ENCODE results near the gene SSTR4.

SSTR4 gene

DNA sequence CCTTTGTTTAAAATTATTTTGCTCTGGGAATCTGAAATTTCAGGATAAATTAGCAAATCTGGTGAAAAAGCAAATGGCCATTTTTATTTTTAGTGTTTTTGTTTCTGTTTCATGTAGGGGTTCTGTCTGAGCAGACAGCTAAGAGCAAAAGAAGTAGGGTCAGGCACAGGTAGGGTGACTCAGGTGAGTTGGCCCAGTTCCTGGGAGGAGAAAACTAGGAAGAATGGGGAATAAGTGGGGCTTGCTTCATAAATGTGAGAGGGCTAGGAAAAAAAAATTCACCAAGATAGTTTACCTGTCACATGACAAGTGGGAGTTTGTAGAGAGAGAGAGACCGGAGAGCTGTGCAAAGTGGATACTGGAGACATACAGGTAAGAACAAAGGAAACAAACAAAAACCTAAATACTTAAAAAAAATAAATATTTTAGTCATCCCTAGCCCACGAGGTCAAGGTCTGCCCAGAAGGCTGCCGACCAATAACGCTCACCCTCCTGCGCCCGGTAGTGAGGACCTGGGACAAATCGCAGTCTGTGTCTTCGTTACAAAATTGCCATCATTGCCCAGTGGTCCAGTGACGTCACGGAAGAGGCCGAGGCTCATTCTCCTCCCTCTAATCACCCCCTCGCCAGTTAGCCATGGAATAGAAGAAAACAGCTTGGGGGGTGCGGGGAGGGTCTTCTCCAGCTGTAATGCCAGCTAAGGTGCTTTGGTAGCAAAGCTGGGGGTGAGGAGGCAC lies 12.1 kb downstream of the SSTR4 start:
- no peak overlapping the region for H3K9ac ChIP-seq (ENCODE audit: low read depth, low read length, poor library complexity, severe bottlenecking)

DNA sequence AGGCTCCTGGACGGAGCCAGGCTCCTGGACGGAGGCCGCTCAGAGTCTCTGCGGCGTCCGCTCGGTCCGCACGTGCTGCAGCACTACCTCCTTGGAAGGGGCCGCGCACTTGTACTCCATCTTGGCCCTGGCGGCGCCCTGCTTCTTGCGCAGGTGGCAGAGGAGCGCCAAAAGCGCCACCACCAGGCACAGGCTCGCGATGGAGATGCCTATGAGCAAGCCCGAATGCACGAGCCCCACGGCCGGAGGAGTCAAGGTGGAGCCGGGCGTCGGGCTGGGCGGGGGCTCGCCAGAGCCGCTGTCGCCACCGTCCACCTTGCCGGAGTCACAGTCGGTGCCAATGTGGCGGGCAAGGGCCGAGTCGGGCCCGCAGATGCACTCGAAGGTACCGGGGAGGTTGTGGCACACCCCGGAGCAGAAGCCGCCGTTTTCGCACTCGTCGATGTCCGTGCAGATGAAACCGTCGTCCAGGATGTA lies 12.7 kb downstream of the SSTR4 start:
- Histone ChIP-seq H4K20me1 (ENCODE audit: insufficient read depth, low read length, poor library complexity, severe bottlenecking) (no peaks in the 10 kb centered on the region), H3K9me2 (replicated peaks; ENCODE audit: low read depth, low read length) (no peaks in the 10 kb centered on the region), H3K27me3 (ENCODE audit: insufficient read depth, low read length, poor library complexity, severe bottlenecking) (peaks cover 48% of the 10 kb centered on the region), H2AFZ (ENCODE audit: low read length) (no peak overlapping the region), H3F3A (ENCODE audit: low read depth) (no peaks in the 10 kb centered on the region), H3K36me3 (ENCODE audit: insufficient read depth, low read length) (no peaks in the 10 kb centered on the region), H3K4me2 (ENCODE audit: low read depth, low read length, poor library complexity, severe bottlenecking) (no peak overlapping the region), H3K4me3 (ENCODE audit: low read length, poor library complexity, severe bottlenecking) (no peak overlapping the region), H3K9me3 (ENCODE audit: insufficient read depth, low read depth, low read length) (no peaks in the 10 kb centered on the region), H3K4me1 (ENCODE audit: insufficient read depth, low read length, poor library complexity, severe bottlenecking) (peaks cover 13% of the 10 kb centered on the region), H3K79me2 (ENCODE audit: insufficient read depth, low read length) (no peaks in the 10 kb centered on the region), H3K9ac (ENCODE audit: low read depth, low read length, poor library complexity, severe bottlenecking) (no peak overlapping the region)
- TF ChIP-seq, protein P1, sequence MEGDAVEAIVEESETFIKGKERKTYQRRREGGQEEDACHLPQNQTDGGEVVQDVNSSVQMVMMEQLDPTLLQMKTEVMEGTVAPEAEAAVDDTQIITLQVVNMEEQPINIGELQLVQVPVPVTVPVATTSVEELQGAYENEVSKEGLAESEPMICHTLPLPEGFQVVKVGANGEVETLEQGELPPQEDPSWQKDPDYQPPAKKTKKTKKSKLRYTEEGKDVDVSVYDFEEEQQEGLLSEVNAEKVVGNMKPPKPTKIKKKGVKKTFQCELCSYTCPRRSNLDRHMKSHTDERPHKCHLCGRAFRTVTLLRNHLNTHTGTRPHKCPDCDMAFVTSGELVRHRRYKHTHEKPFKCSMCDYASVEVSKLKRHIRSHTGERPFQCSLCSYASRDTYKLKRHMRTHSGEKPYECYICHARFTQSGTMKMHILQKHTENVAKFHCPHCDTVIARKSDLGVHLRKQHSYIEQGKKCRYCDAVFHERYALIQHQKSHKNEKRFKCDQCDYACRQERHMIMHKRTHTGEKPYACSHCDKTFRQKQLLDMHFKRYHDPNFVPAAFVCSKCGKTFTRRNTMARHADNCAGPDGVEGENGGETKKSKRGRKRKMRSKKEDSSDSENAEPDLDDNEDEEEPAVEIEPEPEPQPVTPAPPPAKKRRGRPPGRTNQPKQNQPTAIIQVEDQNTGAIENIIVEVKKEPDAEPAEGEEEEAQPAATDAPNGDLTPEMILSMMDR (conservative IDR thresholded peaks at IDR 0.05; ENCODE audit: low read length): no peak
- TF ChIP-seq EZH2phosphoT487 (IDR thresholded peaks at IDR 0.05; ENCODE audit: borderline replicate concordance): no peak

More for the DNA sequence above, 12.1 kb downstream of the SSTR4 start:
- Histone ChIP-seq H3K4me1 (ENCODE audit: insufficient read depth, low read length, poor library complexity, severe bottlenecking) (peaks cover 13% of the 10 kb centered on the region), H3F3A (ENCODE audit: low read depth) (no peaks in the 10 kb centered on the region), H3K36me3 (ENCODE audit: insufficient read depth, low read length) (no peaks in the 10 kb centered on the region), H3K4me3 (ENCODE audit: low read length, poor library complexity, severe bottlenecking) (no peak overlapping the region), H3K9me2 (replicated peaks; ENCODE audit: low read depth, low read length) (no peaks in the 10 kb centered on the region), H3K79me2 (ENCODE audit: insufficient read depth, low read length) (no peaks in the 10 kb centered on the region), H3K4me2 (ENCODE audit: low read depth, low read length, poor library complexity, severe bottlenecking) (no peak overlapping the region), H3K27me3 (ENCODE audit: insufficient read depth, low read length, poor library complexity, severe bottlenecking) (peaks cover 48% of the 10 kb centered on the region), H4K20me1 (ENCODE audit: insufficient read depth, low read length, poor library complexity, severe bottlenecking) (no peaks in the 10 kb centered on the region), H3K9me3 (ENCODE audit: insufficient read depth, low read depth, low read length) (no peaks in the 10 kb centered on the region), H2AFZ (ENCODE audit: low read length) (no peak overlapping the region)
- TF ChIP-seq EZH2phosphoT487 (IDR thresholded peaks at IDR 0.05; ENCODE audit: borderline replicate concordance): no peak
- TF ChIP-seq, protein P1 (conservative IDR thresholded peaks at IDR 0.05; ENCODE audit: low read length): no peak

DNA sequence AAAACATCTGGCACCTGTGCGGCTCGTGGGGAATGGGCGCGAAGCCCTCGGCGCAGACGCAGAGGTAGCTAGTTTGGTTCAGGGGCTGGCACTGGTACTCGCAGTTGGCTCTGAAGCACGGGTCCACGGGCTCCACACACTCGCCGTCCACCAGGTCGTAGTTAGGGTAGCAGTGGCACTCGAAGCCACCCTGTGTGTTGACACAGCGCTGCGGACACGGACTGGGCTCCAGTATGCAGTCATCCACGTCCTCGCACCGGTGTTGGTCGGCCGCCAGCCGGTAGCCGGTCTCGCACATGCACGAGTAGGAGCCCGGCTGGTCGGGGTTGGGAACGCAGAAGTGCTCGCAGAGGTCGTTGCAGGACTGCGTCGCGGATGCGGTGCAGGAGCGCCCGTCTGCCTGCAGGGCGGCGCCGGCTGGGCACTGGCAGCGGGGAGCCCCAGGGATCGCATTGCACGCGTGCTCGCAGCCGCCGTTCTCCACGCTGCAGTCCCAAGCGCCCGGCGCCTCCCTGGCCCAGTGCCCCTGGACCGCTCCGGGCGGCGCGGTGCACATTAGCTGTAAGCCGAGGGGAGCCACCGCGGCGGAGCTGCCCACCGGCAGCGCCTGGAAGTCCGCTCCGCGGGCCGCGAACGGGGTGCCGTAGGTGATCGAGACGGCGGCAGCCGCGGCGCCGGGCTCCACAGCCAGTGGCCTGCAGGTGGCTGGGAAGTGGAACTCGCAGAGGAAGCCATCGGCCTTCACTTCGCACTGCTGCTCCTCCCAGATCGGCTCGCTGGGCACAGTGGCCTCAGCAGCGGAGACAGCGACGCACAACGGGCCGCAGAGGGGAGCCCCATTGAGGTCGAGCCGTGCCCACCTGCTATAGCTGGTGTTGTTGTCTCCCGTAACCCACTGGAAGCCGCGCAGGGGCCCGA lies 13.4 kb downstream of the SSTR4 start:
- Histone ChIP-seq H3K4me1 (ENCODE audit: insufficient read depth, low read length, poor library complexity, severe bottlenecking) (peaks cover 13% of the 10 kb centered on the region), H3K79me2 (ENCODE audit: insufficient read depth, low read length) (no peaks in the 10 kb centered on the region), H3K27me3 (ENCODE audit: insufficient read depth, low read length, poor library complexity, severe bottlenecking) (peaks cover 48% of the 10 kb centered on the region), H4K20me1 (ENCODE audit: insufficient read depth, low read length, poor library complexity, severe bottlenecking) (no peaks in the 10 kb centered on the region), H3K9ac (ENCODE audit: low read depth, low read length, poor library complexity, severe bottlenecking) (no peak overlapping the region), H3K9me2 (replicated peaks; ENCODE audit: low read depth, low read length) (no peaks in the 10 kb centered on the region), H3K9me3 (ENCODE audit: insufficient read depth, low read depth, low read length) (no peaks in the 10 kb centered on the region), H3F3A (ENCODE audit: low read depth) (no peaks in the 10 kb centered on the region), H2AFZ (ENCODE audit: low read length) (peak overlapping the region; percentile 67; the same call in 1 of the 2 replicates), H3K36me3 (ENCODE audit: insufficient read depth, low read length) (no peaks in the 10 kb centered on the region), H3K4me3 (ENCODE audit: low read length, poor library complexity, severe bottlenecking) (peak overlapping the region; percentile 72), H3K4me2 (ENCODE audit: low read depth, low read length, poor library complexity, severe bottlenecking) (peak overlapping the region; percentile 92)
- TF ChIP-seq, protein P1 (conservative IDR thresholded peaks at IDR 0.05; ENCODE audit: low read length): peak; percentile 44
- TF ChIP-seq EZH2phosphoT487 (IDR thresholded peaks at IDR 0.05; ENCODE audit: borderline replicate concordance): no peak
